Measurements from ENCODE around the gene ANKRD63. TPM values are rescaled to one million over a fixed set of nuclear protein-coding genes. Genes with fewer than 3 reads are reported as not detected.

ANKRD63 gene
- total and polyA plus RNA-seq, 2 of the 13 experiments (the other 11 are each of a cell fraction or from before 2014, with no cell fraction given), result not detected

- Histone ChIP-seq H3K4me1 (ENCODE audit: insufficient read depth, low read length) (peaks cover 36% of the 10 kb centered on the region), H3K36me3 (replicated peaks in 1 of 2; ENCODE audit: control insufficient read depth in 1 of 2, insufficient read depth in 2 of 2, low read length in 2 of 2) (no peaks in the 10 kb centered on the region), H3K9ac (ENCODE audit: insufficient read depth, low read depth, low read length) (no peak overlapping the region), H3K9me3 (ENCODE audit: low read length) (no peaks in the 10 kb centered on the region), H3K4me3 (replicated peaks in 1 of 3; ENCODE audit: insufficient read depth in 1 of 3, low read depth in 2 of 3, low read length in 3 of 3) (peak overlapping the region in 1 of 3 experiments; percentile 56; a peak in 1 of 6 replicates), H4K20me1 (ENCODE audit: insufficient read depth, low read length) (no peaks in the 10 kb centered on the region), H2AFZ (ENCODE audit: low read length) (no peak overlapping the region), H3K79me2 (ENCODE audit: insufficient read depth, low read length) (no peaks in the 10 kb centered on the region), H3K27me3 (ENCODE audit: control insufficient read depth in 1 of 2, insufficient read depth in 2 of 2, low read length in 2 of 2) (peaks cover 6 to 37% of the 10 kb centered on the region in 2 experiments; a peak in 4 of 5 replicates), H3K4me2 (ENCODE audit: low read depth, low read length) (peak overlapping the region; percentile 68), H3K27ac (ENCODE audit: extremely low read length, insufficient read depth, low read length) (no peak overlapping the region)
- POLR2A ChIA-PET, result interaction anchor here (1.6 kb wide), 1 partner anchor 55 kb away, joined by 5 read pairs; no protein-coding TSS in a partner anchor
- in situ Hi-C loops (cut with HindIII; ENCODE audit: extremely low pct_ligation_motif_present, low pct_unique_long_range_greater_than_20kb) (loop anchor here (5.0 kb wide), 2 partner anchors 55 to 225 kb away; no protein-coding TSS in a partner anchor), intact Hi-C loops (cut with micrococcal nuclease; ENCODE audit: unreplicated experiment) (loop anchor here (10.0 kb wide), 1 partner anchor 167 kb away; the partner anchor contains the start of gene BMF)
- DNase-seq (ENCODE audit: low spot score) (no peak), FAIRE-seq (no peak), ATAC-seq (peak; percentile 38)
- CTCF ChIA-PET (ENCODE audit: low intra/inter-chr PET ratio, low total read pairs), result interaction anchor here (6.3 kb wide), 1 partner anchor 54 kb away, joined by 266 read pairs; no protein-coding TSS in a partner anchor
- no TSS peak for BruUV-seq (replicated peaks)
- no CpG with 5 or more reads among the region's 25 CpGs for WGBS (ENCODE audit: low lambda C conversion rate)
- TF ChIP-seq, protein P1, sequence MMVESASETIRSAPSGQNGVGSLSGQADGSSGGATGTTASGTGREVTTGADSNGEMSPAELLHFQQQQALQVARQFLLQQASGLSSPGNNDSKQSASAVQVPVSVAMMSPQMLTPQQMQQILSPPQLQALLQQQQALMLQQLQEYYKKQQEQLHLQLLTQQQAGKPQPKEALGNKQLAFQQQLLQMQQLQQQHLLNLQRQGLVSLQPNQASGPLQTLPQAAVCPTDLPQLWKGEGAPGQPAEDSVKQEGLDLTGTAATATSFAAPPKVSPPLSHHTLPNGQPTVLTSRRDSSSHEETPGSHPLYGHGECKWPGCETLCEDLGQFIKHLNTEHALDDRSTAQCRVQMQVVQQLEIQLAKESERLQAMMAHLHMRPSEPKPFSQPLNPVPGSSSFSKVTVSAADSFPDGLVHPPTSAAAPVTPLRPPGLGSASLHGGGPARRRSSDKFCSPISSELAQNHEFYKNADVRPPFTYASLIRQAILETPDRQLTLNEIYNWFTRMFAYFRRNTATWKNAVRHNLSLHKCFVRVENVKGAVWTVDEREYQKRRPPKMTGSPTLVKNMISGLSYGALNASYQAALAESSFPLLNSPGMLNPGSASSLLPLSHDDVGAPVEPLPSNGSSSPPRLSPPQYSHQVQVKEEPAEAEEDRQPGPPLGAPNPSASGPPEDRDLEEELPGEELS (CRISPR knock-in tag; IDR thresholded peaks at IDR 0.05), result no peak
- peak; percentile 68 for TF ChIP-seq NR2F6 (IDR thresholded peaks at IDR 0.05)
- peak; percentile 61; the same call in 1 of the 2 replicates for TF ChIP-seq NR2F6 (CRISPR knock-in tag; IDR thresholded peaks at IDR 0.05)
- peak; percentile 97 for TF ChIP-seq ZNF672 (CRISPR knock-in tag; IDR thresholded peaks at IDR 0.05)
- TF ChIP-seq SOX6 (IDR thresholded peaks at IDR 0.05), result no peak
- TF ChIP-seq SOX6 (CRISPR knock-in tag; IDR thresholded peaks at IDR 0.05), result 0 out of 2 replicates have a peak, but pooled peaks have one; percentile 24
- 0 out of 2 replicates have a peak, but pooled peaks have one; percentile 7 for TF ChIP-seq EED (CRISPR knock-in tag; IDR thresholded peaks at IDR 0.05)
- TF ChIP-seq, protein P2, sequence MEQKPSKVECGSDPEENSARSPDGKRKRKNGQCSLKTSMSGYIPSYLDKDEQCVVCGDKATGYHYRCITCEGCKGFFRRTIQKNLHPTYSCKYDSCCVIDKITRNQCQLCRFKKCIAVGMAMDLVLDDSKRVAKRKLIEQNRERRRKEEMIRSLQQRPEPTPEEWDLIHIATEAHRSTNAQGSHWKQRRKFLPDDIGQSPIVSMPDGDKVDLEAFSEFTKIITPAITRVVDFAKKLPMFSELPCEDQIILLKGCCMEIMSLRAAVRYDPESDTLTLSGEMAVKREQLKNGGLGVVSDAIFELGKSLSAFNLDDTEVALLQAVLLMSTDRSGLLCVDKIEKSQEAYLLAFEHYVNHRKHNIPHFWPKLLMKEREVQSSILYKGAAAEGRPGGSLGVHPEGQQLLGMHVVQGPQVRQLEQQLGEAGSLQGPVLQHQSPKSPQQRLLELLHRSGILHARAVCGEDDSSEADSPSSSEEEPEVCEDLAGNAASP (CRISPR knock-in tag; IDR thresholded peaks at IDR 0.05; ENCODE audit: borderline replicate concordance), result peak; percentile 62; the same call in 1 of the 2 replicates
- TF ChIP-seq, protein P3, sequence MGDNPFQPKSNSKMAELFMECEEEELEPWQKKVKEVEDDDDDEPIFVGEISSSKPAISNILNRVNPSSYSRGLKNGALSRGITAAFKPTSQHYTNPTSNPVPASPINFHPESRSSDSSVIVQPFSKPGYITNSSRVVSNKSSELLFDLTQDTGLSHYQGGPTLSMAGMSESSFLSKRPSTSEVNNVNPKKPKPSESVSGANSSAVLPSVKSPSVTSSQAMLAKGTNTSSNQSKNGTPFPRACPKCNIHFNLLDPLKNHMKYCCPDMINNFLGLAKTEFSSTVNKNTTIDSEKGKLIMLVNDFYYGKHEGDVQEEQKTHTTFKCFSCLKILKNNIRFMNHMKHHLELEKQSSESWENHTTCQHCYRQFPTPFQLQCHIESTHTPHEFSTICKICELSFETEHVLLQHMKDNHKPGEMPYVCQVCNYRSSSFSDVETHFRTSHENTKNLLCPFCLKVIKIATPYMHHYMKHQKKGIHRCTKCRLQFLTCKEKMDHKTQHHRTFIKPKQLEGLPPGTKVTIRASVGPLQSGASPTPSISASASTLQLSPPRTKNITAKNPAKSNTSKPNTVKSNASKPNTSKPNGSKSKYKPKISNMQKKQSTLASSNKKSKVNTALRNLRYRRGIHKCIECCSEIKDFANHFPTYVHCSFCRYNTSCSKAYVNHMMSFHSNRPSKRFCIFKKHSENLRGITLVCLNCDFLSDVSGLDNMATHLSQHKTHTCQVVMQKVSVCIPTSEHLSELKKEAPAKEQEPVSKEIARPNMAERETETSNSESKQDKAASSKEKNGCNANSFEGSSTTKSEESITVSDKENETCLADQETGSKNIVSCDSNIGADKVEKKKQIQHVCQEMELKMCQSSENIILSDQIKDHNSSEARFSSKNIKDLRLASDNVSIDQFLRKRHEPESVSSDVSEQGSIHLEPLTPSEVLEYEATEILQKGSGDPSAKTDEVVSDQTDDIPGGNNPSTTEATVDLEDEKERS (CRISPR knock-in tag; IDR thresholded peaks at IDR 0.05), result no peak
- TF ChIP-seq ZNF121 (CRISPR knock-in tag; IDR thresholded peaks at IDR 0.05), result no peak
- TF ChIP-seq ZHX1 (CRISPR knock-in tag; IDR thresholded peaks at IDR 0.05; ENCODE audit: low read depth), result no peak
Measured at GRCh38 chr15:40271685-40272484, 11.0 kb downstream of the ANKRD63 start.
